PC-3 (cell line): ENCODE results near the gene NDUFS7.

Source experiments
- EZH2 ChIP-seq: fragments of 300-600 bp; sonication (generic); IDR thresholded peaks from one replicate; pipeline ENCODE4 v1.6.1; 2017; ENCODE audit warnings: antibody characterized with exemption, mild to moderate bottlenecking, low read length; ENCODE audit not compliant: unreplicated experiment
- EZH2phosphoT487 ChIP-seq: fragments of 300-600 bp; sonication (generic); IDR thresholded peaks from 2 replicates; pipeline ENCODE4 v1.6.1; 2018; ENCODE audit warnings: mild to moderate bottlenecking, antibody characterized with exemption, low read length, borderline replicate concordance
- TF ChIP-seq, protein P1 (sequence below): fragments of 300-600 bp; sonication (generic); conservative IDR thresholded peaks from 2 replicates; pipeline ENCODE4 v1.5.1; 2017; ENCODE audit warnings: antibody characterized with exemption, low read depth, mild to moderate bottlenecking, low read length

DNA sequence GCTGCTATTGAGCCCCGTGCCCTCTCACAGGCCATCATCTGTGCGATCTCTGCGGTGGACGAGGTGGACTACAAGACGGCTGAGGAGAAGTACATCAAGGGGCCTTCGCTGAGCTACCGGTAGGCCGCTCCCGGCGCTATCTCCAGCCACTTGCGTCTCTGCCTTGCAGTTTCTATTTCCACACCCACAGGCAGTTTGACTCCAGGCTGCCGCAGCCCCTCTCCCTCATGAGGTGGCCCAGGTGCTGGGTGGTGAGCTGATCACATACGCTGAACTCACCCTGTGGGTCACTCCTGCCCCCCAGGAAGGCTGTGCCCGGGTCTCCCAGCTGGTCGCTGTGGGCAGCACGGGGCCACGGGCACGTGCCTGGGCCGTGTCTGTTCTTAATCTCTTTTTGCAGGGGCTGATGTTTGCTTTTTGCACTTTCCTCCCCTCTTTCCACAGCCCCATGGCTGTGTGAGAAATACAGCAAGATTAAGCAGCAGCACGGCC is 10.6 kb upstream of the NDUFS7 start:
- TF ChIP-seq, protein P1, sequence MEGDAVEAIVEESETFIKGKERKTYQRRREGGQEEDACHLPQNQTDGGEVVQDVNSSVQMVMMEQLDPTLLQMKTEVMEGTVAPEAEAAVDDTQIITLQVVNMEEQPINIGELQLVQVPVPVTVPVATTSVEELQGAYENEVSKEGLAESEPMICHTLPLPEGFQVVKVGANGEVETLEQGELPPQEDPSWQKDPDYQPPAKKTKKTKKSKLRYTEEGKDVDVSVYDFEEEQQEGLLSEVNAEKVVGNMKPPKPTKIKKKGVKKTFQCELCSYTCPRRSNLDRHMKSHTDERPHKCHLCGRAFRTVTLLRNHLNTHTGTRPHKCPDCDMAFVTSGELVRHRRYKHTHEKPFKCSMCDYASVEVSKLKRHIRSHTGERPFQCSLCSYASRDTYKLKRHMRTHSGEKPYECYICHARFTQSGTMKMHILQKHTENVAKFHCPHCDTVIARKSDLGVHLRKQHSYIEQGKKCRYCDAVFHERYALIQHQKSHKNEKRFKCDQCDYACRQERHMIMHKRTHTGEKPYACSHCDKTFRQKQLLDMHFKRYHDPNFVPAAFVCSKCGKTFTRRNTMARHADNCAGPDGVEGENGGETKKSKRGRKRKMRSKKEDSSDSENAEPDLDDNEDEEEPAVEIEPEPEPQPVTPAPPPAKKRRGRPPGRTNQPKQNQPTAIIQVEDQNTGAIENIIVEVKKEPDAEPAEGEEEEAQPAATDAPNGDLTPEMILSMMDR: no peak
- TF ChIP-seq EZH2 (no peak), EZH2phosphoT487 (no peak)
